Endothelial cell of umbilical vein (primary cell): ENCODE results near the gene COL5A3.

Experiments
- CTCF ChIP-seq, 2 donors: IDR thresholded peaks; 1 replicate in 1 of 2; 2 replicates in 1 of 2; pipeline ENCODE4 v1.5.1; 2011; ENCODE audit warnings: low read length in 2 of 2, mild to moderate bottlenecking in 2 of 2, moderate library complexity in 2 of 2, control low read depth in 1 of 2, inconsistent platforms in 1 of 2, low read depth in 1 of 2; ENCODE audit not compliant: insufficient read depth in 1 of 2; ENCODE audit errors: extremely low read depth in 1 of 2
- EZH2 ChIP-seq: IDR thresholded peaks from 2 replicates; pipeline ENCODE4 v1.6.1; 2012; ENCODE audit warnings: borderline replicate concordance, low read depth, mild to moderate bottlenecking, moderate library complexity, low read length, inconsistent platforms; ENCODE audit not compliant: severe bottlenecking
- FOS ChIP-seq: IDR thresholded peaks from 2 replicates; pipeline ENCODE4 v1.6.1; 2011; ENCODE audit warnings: mild to moderate bottlenecking, low read length, moderate library complexity, borderline replicate concordance; ENCODE audit not compliant: insufficient read depth
- JUN ChIP-seq: IDR thresholded peaks from 2 replicates; pipeline ENCODE4 v1.6.1; 2011; ENCODE audit warnings: borderline replicate concordance, low read depth; ENCODE audit not compliant: insufficient read length, insufficient read depth
- MAX ChIP-seq: IDR thresholded peaks from 2 replicates; pipeline ENCODE4 v1.6.1; 2011; ENCODE audit not compliant: insufficient read depth, insufficient read length
- MYC ChIP-seq: IDR thresholded peaks from one replicate; pipeline ENCODE4 v1.6.1; 2011; ENCODE audit warnings: mild to moderate bottlenecking, low read depth, low read length
- POLR2A ChIP-seq: IDR thresholded peaks from 2 replicates; pipeline ENCODE4 v1.6.1; 2012; ENCODE audit warnings: low read depth, mild to moderate bottlenecking, control low read depth, low read length
- POLR2AphosphoS5 ChIP-seq: IDR thresholded peaks from 2 replicates; pipeline ENCODE4 v1.6.1; 2012; ENCODE audit warnings: low read depth, mild to moderate bottlenecking, control low read depth, low read length, moderate library complexity; ENCODE audit not compliant: insufficient read depth

- TF ChIP-seq CTCF (IDR thresholded peaks at IDR 0.05; ENCODE audit: extremely low read depth in 1 of 2, insufficient read depth in 1 of 2, low read depth in 1 of 2, low read length in 2 of 2), result no peak
- TF ChIP-seq EZH2, result no peak
- TF ChIP-seq POLR2A, result no peak
- no peak for TF ChIP-seq POLR2AphosphoS5
- TF ChIP-seq MAX, result no peak
- no peak for TF ChIP-seq JUN
- TF ChIP-seq FOS, result no peak
- TF ChIP-seq MYC, result no peak
Observed at GRCh38 chr19:9941671-9942070, 68.6 kb downstream of the COL5A3 start.
